ENCODE data around the gene SUZ12. TPM values are rescaled to one million over a fixed set of nuclear protein-coding genes. Genes with fewer than 3 reads are reported as not detected.
"Not testable (repeated sequence)": the region's sequence is repeated elsewhere in the genome, so short reads cannot be mapped to it uniquely, and the experiment has no call there.

Gene SUZ12
- total RNA-seq, 2 experiments from 2014 or later, result 27.8 to 68.2 TPM

GRCh38 chr17:32047663-32048062 is 110.9 kb downstream of the SUZ12 start:
- BruUV-seq (replicated peaks); H3K4me2 ChIP-seq (ENCODE audit: low read length); H3K9me2 ChIP-seq (ENCODE audit: insufficient read depth, low read length); H3K79me2 ChIP-seq (ENCODE audit: insufficient read depth, low read depth, low read length); H3K4me3 ChIP-seq (ENCODE audit: low read depth, low read length, poor library complexity, severe bottlenecking); intact Hi-C loops (cut with micrococcal nuclease; ENCODE audit: unreplicated experiment); H2AFZ ChIP-seq (ENCODE audit: low read length); CTCF ChIA-PET (ENCODE audit: unreplicated experiment); H3K4me1 ChIP-seq (ENCODE audit: insufficient read depth, low read length, poor library complexity, severe bottlenecking); POLR2A ChIA-PET; H3K9me3 ChIP-seq (ENCODE audit: low read length); DNase-seq (ENCODE audit: low spot score); H3K36me3 ChIP-seq (ENCODE audit: insufficient read depth, low read length); H4K20me1 ChIP-seq (ENCODE audit: insufficient read depth, low read length); H3K27ac ChIP-seq (ENCODE audit: low read depth, low read length, poor library complexity, severe bottlenecking): not testable (repeated sequence)

Small RNAs within 50 kb of the gene (small RNA-seq; reads per million reads assigned to genes)
- gene AC090616.4, result not detected
- gene RNA5SP437, result 0.47 reads per million

Other genes starting within 250 kb of the SUZ12 start
- gene COPRS, start 77.8 kb upstream of the SUZ12 start, total RNA-seq (2014; rRNA removed; shearing (Covaris generic)), result 50.7 and 64.3 TPM in 2 replicates
- 32.1 and 32.7 TPM in 2 replicates for gene COPRS, start 77.8 kb upstream of the SUZ12 start, total RNA-seq (2022)
- 52.9 and 63.3 TPM in 2 replicates for gene UTP6, start 35.3 kb upstream of the SUZ12 start, total RNA-seq (2014; rRNA removed; shearing (Covaris generic))
- gene UTP6, start 35.3 kb upstream of the SUZ12 start, total RNA-seq (2022), result 106 and 118 TPM in 2 replicates
- gene LRRC37B, start 70.4 kb downstream of the SUZ12 start, total RNA-seq (2014; rRNA removed; shearing (Covaris generic)), result 34.5 and 42.1 TPM in 2 replicates
- gene LRRC37B, start 70.4 kb downstream of the SUZ12 start, total RNA-seq (2022), result 33.2 and 36.5 TPM in 2 replicates
- 19.4 and 23.9 TPM in 2 replicates for gene RHOT1, start 205.5 kb downstream of the SUZ12 start, total RNA-seq (2014; rRNA removed; shearing (Covaris generic))
- gene RHOT1, start 205.5 kb downstream of the SUZ12 start, total RNA-seq (2022), result 24.2 and 25.7 TPM in 2 replicates

Measured in OCI-LY7 (cell line).